GM10248 (cell line): ENCODE results near the gene RBM6.

Experiments used
- CTCF ChIA-PET: fragments of 300-600 bp; sonication (Branson Sonifier 250); formaldehyde crosslinking; extraction: SDS; loops from one replicate; lab custom pipeline; 2021; ENCODE audit warnings: antibody characterized with exemption; lab: Yijun Ruan, JAX
- POLR2A ChIA-PET: fragments of 350-650 bp; sonication (Branson Sonifier 250); formaldehyde crosslinking; extraction: SDS; loops from one replicate; lab custom pipeline; 2020; ENCODE audit warnings: antibody characterized with exemption; lab: Yijun Ruan, JAX
- DNase-seq: peaks from one replicate; pipeline ENCODE4 v3.0.0; 2012; ENCODE audit errors: extremely low spot score
- TF ChIP-seq, protein P1 (sequence below): IDR thresholded peaks from 2 replicates; pipeline ENCODE4 v1.5.1; 2012; ENCODE audit warnings: mild to moderate bottlenecking, low read depth; ENCODE audit errors: extremely low read depth, missing control alignments, control extremely low read depth

The RBM6 gene

GRCh38 chr3:49908373-49909199, 31.4 kb upstream of the RBM6 start:
- TF ChIP-seq, protein P1, sequence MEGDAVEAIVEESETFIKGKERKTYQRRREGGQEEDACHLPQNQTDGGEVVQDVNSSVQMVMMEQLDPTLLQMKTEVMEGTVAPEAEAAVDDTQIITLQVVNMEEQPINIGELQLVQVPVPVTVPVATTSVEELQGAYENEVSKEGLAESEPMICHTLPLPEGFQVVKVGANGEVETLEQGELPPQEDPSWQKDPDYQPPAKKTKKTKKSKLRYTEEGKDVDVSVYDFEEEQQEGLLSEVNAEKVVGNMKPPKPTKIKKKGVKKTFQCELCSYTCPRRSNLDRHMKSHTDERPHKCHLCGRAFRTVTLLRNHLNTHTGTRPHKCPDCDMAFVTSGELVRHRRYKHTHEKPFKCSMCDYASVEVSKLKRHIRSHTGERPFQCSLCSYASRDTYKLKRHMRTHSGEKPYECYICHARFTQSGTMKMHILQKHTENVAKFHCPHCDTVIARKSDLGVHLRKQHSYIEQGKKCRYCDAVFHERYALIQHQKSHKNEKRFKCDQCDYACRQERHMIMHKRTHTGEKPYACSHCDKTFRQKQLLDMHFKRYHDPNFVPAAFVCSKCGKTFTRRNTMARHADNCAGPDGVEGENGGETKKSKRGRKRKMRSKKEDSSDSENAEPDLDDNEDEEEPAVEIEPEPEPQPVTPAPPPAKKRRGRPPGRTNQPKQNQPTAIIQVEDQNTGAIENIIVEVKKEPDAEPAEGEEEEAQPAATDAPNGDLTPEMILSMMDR: no peak
- ChIA-PET CTCF (interaction anchor here (0.8 to 3.1 kb wide), 5 partner anchors 16 to 106 kb away, joined by 3 to 15 read pairs (median 3); partner anchors contain the start of genes MON1A and RBM6), POLR2A (interaction anchor here (0.5 kb wide), 1 partner anchor 23 kb away, joined by 6 read pairs; no protein-coding TSS in a partner anchor)
- DNase-seq: no peak

DNA sequence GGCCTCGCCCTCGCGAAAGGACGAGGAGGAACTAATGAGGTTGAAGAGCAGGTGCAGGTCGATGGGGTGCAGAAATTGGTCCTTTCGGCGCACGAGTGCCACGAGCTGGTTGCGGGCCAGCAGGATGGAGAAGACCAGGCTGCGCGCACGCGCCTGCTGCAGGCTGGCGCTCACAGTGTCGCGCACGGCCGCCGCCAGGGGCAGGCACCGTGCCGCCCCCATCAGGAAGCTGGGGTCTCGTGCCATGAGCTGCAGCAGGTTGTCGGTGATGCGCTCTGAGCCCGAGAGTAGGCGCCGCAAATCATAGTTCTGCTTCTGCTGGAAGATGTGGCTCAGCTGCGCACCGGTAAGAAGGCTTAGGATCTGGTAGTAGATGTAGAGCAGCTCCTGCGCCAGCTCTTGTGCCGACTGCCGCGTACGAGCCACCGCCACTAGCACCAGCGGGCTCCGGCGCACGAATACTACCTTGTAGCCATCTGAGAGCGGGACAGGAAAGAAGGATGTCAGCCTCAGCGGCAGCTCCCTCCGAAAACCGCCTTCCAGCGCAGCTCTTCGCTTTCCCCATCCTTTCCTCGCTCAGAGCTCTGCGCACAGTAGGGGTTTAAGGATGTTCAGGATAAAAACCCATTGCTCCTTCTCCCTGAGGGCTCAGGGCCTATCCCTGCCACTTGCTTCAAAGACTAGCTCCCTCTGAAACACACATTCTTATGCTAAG, 29.4 kb upstream of the RBM6 start:
- CTCF ChIA-PET: interaction anchor here (1.1 to 3.1 kb wide), 5 partner anchors 8 to 71 kb away, joined by 3 to 15 read pairs (median 5); partner anchors contain the start of gene MON1A
- TF ChIP-seq, protein P1: no peak
- no peak for DNase-seq
- POLR2A ChIA-PET: no interaction called here

GRCh38 chr3:49911124-49911420, 28.9 kb upstream of the RBM6 start:
- POLR2A ChIA-PET: no interaction called here
- no peak for DNase-seq
- CTCF ChIA-PET: interaction anchor here (1.1 to 2.5 kb wide), 3 partner anchors 18 to 72 kb away, joined by 3 to 9 read pairs (median 4); no protein-coding TSS in a partner anchor
- TF ChIP-seq, protein P1: no peak

DNA sequence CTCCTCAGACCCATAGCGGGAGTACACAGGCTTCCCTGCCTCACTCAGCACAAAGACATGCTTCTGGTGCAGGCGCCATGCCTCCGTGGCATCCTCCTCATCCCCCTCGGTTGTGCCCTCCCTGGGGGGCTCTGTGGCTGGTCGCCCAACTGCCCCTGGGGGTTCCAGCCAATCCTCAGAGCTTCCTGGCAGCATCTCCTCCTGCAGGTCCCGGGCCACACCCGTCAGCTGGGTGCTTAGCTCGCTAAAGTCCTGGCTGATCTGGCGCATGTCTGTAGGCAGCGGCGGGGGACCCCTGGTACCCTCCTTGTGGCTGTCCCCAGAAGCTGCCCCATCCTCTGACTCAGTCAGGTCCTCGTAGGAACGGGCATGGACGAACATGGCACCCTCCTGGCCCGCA, 28.3 kb upstream of the RBM6 start:
- ChIA-PET POLR2A (no interaction called here), CTCF (interaction anchor here (1.1 to 2.5 kb wide), 4 partner anchors 13 to 72 kb away, joined by 3 to 9 read pairs (median 6); no protein-coding TSS in a partner anchor)
- TF ChIP-seq, protein P1: no peak
- no peak for DNase-seq

- DNase-seq: no peak
- POLR2A ChIA-PET: no interaction called here
- TF ChIP-seq, protein P1: no peak
- CTCF ChIA-PET: interaction anchor here (1.1 to 1.5 kb wide), 2 partner anchors 11 to 110 kb away, joined by 4 to 7 read pairs; partner anchors contain the start of gene INKA1
Measured at GRCh38 chr3:49912881-49913281, 27.1 kb upstream of the RBM6 start.

- DNase-seq: no peak
- ChIA-PET POLR2A (no interaction called here), CTCF (interaction anchor here (1.3 to 2.0 kb wide), 3 partner anchors 9 to 15 kb away, joined by 5 to 7 read pairs (median 6); partner anchors contain the start of gene MON1A)
- TF ChIP-seq, protein P1: no peak
Measured at GRCh38 chr3:49914906-49915305, 25.0 kb upstream of the RBM6 start.
